Ectodermal cell (in vitro differentiated cells): ENCODE results near the gene HYOU1.
"Not testable (repeated sequence)": the region's sequence is repeated elsewhere in the genome, so short reads cannot be mapped to it uniquely, and the experiment has no call there.

Experiments used
- H3K27ac ChIP-seq: 2 replicates; pipeline ENCODE4 v1.7.0; 2013; ENCODE audit warnings: mild to moderate bottlenecking, low read depth, low read length; ENCODE audit not compliant: insufficient read depth, poor library complexity, severe bottlenecking
- H3K27me3 ChIP-seq: 2 replicates; pipeline ENCODE4 v1.7.0; 2013; ENCODE audit warnings: mild to moderate bottlenecking, low read length; ENCODE audit not compliant: insufficient read depth, control insufficient read depth, poor library complexity, severe bottlenecking
- H3K36me3 ChIP-seq: one replicate; pipeline ENCODE4 v1.7.0; 2013; ENCODE audit warnings: low read length; ENCODE audit not compliant: control insufficient read depth, insufficient read depth
- H3K4me1 ChIP-seq: one replicate; pipeline ENCODE4 v1.7.0; 2013; ENCODE audit warnings: low read length; ENCODE audit not compliant: control insufficient read depth, insufficient read depth
- H3K4me3 ChIP-seq: 2 replicates; pipeline ENCODE4 v1.7.0; 2013; ENCODE audit warnings: low read depth, low read length, control low read depth; ENCODE audit not compliant: insufficient read depth
- H3K9me3 ChIP-seq: 2 replicates; pipeline ENCODE4 v1.7.0; 2013; ENCODE audit warnings: mild to moderate bottlenecking, low read length, moderate library complexity; ENCODE audit not compliant: control insufficient read depth
- WGBS, 2 experiments: methylation state at CpG; one replicate each; pipeline ENCODE4 v1.1.7; 2013; ENCODE audit warnings: missing lambda C conversion rate in 2 of 2; 5-methylcytosine and 5-hydroxymethylcytosine counted together

Gene HYOU1

DNA sequence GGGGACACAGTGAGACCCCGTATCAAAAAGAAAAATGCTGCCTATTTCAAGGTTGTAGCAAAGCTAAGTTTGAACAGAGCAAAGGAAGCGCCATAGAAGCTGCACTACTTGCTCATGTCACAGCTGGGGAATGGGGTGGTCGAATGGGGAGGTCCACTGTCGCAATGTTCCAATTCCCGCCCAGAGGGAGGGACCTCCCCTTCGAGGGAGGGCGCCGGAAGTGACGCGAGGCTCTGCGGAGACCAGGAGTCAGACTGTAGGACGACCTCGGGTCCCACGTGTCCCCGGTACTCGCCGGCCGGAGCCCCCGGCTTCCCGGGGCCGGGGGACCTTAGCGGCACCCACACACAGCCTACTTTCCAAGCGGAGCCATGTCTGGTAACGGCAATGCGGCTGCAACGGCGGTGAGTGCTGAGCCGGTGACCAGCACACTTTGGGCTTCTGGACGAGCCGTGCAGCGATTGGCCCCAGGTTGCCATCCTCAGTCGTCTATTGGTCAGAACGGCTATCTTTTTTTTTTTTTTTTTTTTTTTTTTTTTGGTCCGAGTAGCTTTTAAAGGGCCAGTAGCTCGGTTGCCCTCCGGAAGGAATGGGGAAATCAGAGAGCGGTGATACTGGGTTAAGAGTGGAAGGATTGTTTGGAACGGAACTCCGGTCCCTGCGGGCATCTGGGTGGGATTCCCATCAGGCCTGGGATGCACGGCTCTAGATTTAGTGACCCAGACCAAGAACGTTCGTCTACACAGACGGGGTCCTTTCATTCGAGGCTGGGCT lies 27.8 kb upstream of the HYOU1 start, which contains the start of gene HMBS:
Gene HMBS, plus strand, starts transcription at position 219 of the 774 bp plus-strand sequence. Its CDS starts 153 bp downstream, at position 372.
- WGBS, 2 experiments = 1% methylated on average over 45 of the region's 45 CpGs
- Histone ChIP-seq H3K4me1 (no peaks in the 10 kb centered on the region), H3K27ac (peak within 1 kb of the TSS; percentile 74)

DNA sequence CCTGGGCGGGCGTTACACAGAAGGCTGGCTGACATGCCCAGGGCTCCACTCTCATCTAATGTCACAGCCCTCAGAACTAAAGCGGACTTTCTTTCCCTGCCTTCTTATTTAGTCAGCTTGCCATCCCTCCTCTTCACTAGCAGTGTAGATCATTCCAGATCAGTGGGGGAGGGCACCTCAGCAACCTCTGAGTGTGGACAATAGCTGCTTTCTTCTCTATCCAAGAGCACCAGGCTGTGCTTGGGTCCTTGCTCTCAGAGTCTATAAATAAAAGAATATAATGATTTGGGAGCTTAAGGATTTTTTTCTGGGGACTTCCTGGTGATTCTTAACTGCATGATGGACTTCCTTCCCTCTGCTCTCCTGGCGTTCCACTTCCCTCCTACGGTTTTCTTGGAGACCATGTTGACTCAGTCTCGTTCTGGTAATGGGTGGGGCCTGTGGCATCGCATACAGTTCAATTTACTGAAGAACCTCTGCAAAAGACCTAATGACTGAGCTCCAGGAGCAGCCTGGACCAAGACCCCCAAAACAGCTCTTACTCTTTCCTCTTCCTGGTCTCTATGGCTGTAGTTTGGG lies 24.8 kb upstream of the HYOU1 start:
- Histone ChIP-seq H3K4me1 (no peaks in the 10 kb centered on the region), H3K27me3 (no peaks in the 10 kb centered on the region), H3K27ac (no peak overlapping the region), H3K36me3 (peaks cover 34% of the 10 kb centered on the region), H3K4me3 (no peak overlapping the region), H3K9me3 (no peaks in the 10 kb centered on the region)
- 92 to 93% methylated on average over 7 of the region's 7 CpGs for WGBS, 2 experiments

More for the DNA sequence above, 27.8 kb upstream of the HYOU1 start, which contains the start of gene HMBS:
- Histone ChIP-seq H3K9me3 (no peaks in the 10 kb centered on the region), H3K36me3 (peaks cover 10% of the 10 kb centered on the region), H3K27me3 (no peaks in the 10 kb centered on the region), H3K4me3 (peak within 1 kb of the TSS; percentile 80)

DNA sequence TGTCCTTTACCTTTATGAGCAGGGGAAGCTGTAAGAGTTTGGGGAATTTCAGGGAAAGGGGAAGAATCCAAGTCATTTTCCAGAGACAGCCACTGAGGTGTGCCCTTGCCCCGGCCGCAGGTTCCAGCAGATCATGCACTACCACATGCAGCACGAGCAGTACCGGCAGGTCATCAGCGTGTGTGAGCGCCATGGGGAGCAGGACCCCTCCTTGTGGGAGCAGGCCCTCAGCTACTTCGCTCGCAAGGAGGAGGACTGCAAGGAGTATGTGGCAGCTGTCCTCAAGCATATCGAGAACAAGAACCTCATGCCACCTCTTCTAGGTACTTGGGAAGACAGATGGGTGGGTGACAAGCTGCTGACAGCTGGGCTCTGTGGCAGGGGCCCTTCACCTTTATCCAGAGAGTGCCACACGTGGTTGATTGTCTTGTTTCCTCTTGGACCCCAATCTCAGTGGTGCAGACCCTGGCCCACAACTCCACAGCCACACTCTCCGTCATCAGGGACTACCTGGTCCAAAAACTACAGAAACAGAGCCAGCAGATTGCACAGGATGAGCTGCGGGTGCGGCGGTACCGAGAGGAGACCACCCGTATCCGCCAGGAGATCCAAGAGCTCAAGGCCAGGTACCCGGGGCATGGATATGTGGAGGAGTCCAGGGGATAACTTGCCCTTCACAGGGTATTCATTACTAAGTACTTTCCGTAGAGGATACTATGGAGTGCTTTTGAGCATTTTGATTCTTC lies 21.8 kb upstream of the HYOU1 start:
- Histone ChIP-seq H3K9me3 (no peaks in the 10 kb centered on the region), H3K36me3 (peaks cover 41% of the 10 kb centered on the region), H3K4me3 (no peak overlapping the region), H3K4me1 (no peaks in the 10 kb centered on the region), H3K27ac (no peak overlapping the region), H3K27me3 (no peaks in the 10 kb centered on the region)
- 93 to 94% methylated on average over 19 of the region's 19 CpGs for WGBS, 2 experiments

DNA sequence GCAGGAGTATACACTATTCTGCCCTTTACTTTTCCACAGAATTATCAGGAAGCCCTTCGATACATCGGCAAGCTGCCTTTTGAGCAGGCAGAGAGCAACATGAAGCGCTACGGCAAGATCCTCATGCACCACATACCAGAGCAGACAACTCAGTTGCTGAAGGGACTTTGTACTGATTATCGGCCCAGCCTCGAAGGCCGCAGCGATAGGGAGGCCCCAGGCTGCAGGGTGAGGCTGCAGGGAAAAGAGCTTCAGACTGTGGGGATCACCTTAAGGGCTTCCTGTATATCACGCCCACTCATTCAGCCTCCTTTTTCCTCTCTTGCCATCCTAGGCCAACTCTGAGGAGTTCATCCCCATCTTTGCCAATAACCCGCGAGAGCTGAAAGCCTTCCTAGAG lies 20.8 kb upstream of the HYOU1 start:
- 96% methylated on average over 11 of the region's 11 CpGs for WGBS, 2 experiments
- no peak overlapping the region for H3K4me3 ChIP-seq
- no peak overlapping the region for H3K27ac ChIP-seq
- H3K27me3 ChIP-seq = no peaks in the 10 kb centered on the region
- no peaks in the 10 kb centered on the region for H3K9me3 ChIP-seq
- no peaks in the 10 kb centered on the region for H3K4me1 ChIP-seq
- H3K36me3 ChIP-seq = peaks cover 51% of the 10 kb centered on the region

DNA sequence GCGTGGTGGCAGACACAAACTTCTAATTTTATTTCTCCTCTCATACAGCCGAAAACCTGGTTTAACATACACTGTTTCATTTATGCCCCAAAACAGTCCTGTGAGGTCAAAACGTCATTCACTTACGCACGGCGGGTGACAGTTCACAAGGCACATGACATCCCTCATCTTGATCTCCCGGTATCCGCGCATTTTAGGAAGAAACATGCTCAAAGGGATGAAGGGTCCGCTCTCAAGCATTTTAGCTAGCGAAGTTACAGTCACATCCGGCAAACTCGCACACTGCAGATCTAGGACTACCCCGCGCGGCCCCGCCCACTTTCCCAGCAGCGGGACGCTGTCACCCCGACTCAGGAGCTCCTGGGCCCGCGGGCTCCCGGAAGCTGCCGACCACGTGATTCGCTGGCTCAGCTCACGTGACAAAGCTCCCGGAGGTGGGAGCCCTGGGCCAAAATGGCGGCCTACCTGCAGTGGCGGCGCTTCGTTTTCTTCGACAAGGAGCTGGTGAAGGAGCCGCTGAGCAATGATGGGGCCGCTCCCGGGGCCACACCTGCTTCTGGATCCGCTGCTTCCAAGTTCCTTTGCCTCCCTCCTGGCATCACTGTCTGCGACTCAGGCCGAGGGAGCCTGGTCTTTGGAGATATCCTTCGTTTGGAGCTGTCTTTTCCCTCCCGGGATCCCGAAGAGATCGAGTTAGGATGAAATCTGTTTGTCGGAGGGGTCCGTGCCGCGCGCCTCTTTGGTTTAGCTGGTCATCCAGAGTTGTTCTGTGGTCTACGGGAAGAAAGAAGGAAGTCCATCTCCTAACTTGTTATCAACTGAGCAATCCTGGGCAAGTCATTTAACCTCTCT lies 10.6 kb upstream of the HYOU1 start, which contains the start of gene VPS11:
Gene VPS11, plus strand, starts transcription at position 448 of the 852 bp plus-strand sequence. Its CDS starts 6 bp downstream, at position 454.
- 1% methylated on average over 49 of the region's 49 CpGs for WGBS, 2 experiments
- no peaks in the 10 kb centered on the region for H3K27me3 ChIP-seq
- no peaks in the 10 kb centered on the region for H3K4me1 ChIP-seq
- H3K9me3 ChIP-seq = no peaks in the 10 kb centered on the region
- H3K27ac ChIP-seq = peak within 1 kb of the TSS; percentile 74
- H3K4me3 ChIP-seq = peak within 1 kb of the TSS; percentile 93
- no peaks in the 10 kb centered on the region for H3K36me3 ChIP-seq

DNA sequence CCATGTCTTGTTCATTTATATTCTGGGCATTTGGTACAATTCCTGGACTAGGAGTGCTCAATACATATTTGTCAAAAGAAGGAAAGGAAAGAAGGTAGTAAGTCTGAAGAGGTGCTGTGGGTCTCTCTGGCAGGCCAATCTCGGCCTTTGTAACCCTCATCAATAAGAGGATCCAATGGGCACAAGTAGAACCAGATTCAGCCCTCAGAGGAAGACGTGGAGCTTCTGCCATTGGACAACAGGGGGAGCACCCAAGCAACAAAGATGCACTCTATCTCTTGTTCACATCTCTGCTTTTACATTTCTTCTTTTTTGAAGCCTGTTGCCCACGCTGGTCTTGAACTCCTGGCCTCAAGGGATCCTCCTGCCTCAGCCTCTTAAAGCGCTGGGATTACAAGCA lies 8.4 kb upstream of the HYOU1 start:
- no peaks in the 10 kb centered on the region for H3K4me1 ChIP-seq
- no peak overlapping the region for H3K4me3 ChIP-seq
- no peaks in the 10 kb centered on the region for H3K9me3 ChIP-seq
- no peaks in the 10 kb centered on the region for H3K36me3 ChIP-seq
- no peaks in the 10 kb centered on the region for H3K27me3 ChIP-seq
- no peak overlapping the region for H3K27ac ChIP-seq
- WGBS, 2 experiments = 55 to 58% methylated on average over 4 of the region's 4 CpGs

DNA sequence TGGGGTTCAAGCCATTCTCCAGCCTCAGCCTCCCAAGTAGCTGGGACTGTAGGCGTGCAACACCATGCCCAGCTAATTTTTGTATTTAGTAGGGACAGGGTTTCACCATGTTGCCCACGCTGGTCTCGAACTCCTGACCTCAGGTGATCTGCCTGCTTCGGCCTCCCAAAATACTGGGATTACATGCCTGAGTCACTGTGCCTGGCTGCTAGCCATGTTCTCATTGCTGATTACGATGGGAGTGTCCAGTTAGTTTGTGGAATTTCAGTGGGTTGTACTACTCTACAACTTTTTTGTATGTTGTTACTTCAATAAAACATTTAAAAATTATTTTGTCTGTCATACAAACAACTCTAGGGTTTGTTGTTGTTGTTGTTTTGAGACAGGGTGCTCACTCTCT lies 5.8 kb upstream of the HYOU1 start:
- H3K27ac ChIP-seq = no peak overlapping the region
- no peaks in the 10 kb centered on the region for H3K36me3 ChIP-seq
- no peak overlapping the region for H3K4me3 ChIP-seq
- 86 to 89% methylated on average over 5 of the region's 5 CpGs for whole genome bisulfite sequencing, 2 experiments
- no peaks in the 10 kb centered on the region for H3K27me3 ChIP-seq
- H3K4me1 ChIP-seq = no peaks in the 10 kb centered on the region
- H3K9me3 ChIP-seq = no peaks in the 10 kb centered on the region

DNA sequence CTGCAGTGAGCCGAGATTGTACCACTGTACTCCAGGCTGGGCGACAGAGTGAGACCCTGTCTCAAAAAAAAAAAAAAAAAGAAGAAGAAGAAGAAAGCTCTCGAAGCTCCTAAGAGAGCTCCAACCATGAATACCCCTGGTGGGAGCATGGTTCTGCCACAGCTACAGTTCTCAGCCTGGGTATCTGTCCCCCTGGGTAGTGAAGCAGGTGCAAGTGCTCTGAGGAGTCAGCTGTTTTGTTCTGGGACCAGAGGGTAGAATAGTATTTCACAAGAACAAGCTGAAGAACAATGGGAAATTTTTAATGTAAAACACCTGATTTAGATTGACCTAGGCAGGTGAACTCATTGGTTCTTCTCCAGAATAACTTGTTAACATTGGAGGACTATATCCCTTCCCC lies 4.3 kb upstream of the HYOU1 start:
- Histone ChIP-seq H3K27me3 (no peaks in the 10 kb centered on the region), H3K9me3 (no peaks in the 10 kb centered on the region), H3K36me3 (no peaks in the 10 kb centered on the region), H3K4me3 (no peak overlapping the region), H3K4me1 (no peaks in the 10 kb centered on the region), H3K27ac (no peak overlapping the region)
- 87 to 89% methylated on average over 3 of the region's 3 CpGs for WGBS, 2 experiments

DNA sequence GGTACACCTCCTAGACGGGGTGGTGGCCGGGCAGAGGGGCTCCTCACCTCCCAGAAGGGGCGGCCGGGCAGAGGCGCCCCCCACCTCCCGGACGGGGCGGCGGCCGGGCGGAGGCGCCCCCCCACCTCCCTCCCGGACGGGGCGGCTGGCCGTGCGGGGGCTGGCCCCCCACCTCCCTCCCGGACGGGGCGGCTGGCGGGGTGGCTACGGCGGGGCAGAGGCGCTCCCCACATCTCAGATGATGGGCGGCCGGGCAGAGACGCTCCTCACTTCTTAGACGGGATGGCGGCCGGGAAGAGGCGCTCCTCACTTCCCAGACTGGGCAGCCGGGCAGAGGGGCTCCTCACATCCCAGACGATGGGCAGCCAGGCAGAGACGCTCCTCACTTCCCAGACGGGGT lies 2.1 kb upstream of the HYOU1 start:
- not testable (repeated sequence) for H3K4me1 ChIP-seq, H3K27ac ChIP-seq, H3K4me3 ChIP-seq, H3K36me3 ChIP-seq, H3K27me3 ChIP-seq, H3K9me3 ChIP-seq
- 90 to 97% methylated on average over 26 to 29 of the region's 35 CpGs for WGBS, 2 experiments
